ENCODE measurements around the gene GPRC5B.

Gene GPRC5B

DNA sequence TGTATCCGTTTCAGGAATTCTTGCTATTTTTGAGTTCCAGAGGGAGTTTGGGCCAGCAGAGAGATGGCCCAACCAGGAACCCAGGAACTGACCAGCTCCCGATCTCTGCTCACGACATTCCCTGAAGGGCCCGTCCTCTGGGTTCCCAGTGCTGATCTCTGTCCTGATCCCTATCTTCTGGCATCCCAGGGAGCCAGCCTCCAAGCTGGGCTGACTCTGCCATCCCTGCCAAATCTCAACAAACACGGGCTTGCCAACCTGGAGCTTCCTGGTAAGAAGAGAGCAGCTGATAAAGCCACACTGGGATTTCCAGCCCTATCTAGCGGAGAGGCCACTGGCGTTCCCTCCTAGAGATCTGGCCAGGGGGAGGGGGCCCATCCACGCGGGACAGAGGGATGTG is 16.2 kb downstream of the GPRC5B start:
- in situ Hi-C loops (cut with HindIII; ENCODE audit: low sequenced_read_pairs), result no loop called here
- no peak for DNase-seq (ENCODE audit: low read depth, low spot score)
- TF ChIP-seq, protein P1, sequence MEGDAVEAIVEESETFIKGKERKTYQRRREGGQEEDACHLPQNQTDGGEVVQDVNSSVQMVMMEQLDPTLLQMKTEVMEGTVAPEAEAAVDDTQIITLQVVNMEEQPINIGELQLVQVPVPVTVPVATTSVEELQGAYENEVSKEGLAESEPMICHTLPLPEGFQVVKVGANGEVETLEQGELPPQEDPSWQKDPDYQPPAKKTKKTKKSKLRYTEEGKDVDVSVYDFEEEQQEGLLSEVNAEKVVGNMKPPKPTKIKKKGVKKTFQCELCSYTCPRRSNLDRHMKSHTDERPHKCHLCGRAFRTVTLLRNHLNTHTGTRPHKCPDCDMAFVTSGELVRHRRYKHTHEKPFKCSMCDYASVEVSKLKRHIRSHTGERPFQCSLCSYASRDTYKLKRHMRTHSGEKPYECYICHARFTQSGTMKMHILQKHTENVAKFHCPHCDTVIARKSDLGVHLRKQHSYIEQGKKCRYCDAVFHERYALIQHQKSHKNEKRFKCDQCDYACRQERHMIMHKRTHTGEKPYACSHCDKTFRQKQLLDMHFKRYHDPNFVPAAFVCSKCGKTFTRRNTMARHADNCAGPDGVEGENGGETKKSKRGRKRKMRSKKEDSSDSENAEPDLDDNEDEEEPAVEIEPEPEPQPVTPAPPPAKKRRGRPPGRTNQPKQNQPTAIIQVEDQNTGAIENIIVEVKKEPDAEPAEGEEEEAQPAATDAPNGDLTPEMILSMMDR (IDR thresholded peaks at IDR 0.05; ENCODE audit: low read depth, low read length), result no peak
- no peak overlapping the region for H3K4me3 ChIP-seq (ENCODE audit: low read depth, low read length)

DNA sequence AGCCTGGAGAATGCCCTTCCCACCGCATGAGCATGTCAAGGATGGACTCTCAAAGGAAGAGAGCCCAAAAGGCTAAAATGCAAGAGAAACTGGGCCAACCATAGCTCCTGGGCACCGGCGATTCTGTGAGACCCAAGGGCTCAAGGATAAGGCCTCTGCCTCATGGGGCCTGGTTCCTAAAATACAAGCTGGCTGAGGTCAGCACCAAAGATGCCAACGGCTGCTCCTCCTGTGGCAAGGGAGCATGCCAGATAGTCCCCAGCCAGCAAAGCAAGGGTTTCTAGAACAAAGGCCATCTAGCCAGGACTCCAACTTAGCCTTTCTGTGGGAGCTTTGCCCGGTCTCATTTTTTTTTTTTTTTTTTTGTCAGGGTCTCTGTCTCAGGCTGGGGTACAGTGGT is 20.1 kb downstream of the GPRC5B start:
- no peak for DNase-seq (ENCODE audit: low read depth, low spot score)
- in situ Hi-C loops (cut with HindIII; ENCODE audit: low sequenced_read_pairs), result no loop called here
- TF ChIP-seq, protein P1 (IDR thresholded peaks at IDR 0.05; ENCODE audit: low read depth, low read length), result no peak
- H3K4me3 ChIP-seq (ENCODE audit: low read depth, low read length), result no peak overlapping the region

DNA sequence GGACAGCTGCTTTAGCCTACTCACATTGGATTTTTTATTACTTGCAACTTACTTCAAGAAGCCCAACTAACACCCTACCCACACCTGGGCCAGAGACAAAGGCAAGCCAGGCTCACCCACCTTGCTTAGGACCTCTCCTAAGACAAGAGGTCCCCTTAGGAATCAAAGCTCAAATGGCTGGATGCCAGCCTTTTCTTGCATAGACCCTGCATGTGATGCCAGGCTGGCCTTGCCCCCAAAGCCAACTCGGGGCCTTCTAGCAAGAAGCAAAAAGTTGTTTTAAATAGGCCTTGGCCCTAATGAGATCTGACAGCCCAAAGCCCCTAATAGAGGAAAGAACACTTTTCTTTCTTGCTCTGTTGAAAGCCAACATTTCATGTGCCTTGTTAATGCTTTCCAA is 20.7 kb downstream of the GPRC5B start:
- in situ Hi-C loops (cut with HindIII; ENCODE audit: low sequenced_read_pairs), result no loop called here
- TF ChIP-seq, protein P1 (IDR thresholded peaks at IDR 0.05; ENCODE audit: low read depth, low read length), result no peak
- no peak overlapping the region for H3K4me3 ChIP-seq (ENCODE audit: low read depth, low read length)
- no peak for DNase-seq (ENCODE audit: low read depth, low spot score)

DNA sequence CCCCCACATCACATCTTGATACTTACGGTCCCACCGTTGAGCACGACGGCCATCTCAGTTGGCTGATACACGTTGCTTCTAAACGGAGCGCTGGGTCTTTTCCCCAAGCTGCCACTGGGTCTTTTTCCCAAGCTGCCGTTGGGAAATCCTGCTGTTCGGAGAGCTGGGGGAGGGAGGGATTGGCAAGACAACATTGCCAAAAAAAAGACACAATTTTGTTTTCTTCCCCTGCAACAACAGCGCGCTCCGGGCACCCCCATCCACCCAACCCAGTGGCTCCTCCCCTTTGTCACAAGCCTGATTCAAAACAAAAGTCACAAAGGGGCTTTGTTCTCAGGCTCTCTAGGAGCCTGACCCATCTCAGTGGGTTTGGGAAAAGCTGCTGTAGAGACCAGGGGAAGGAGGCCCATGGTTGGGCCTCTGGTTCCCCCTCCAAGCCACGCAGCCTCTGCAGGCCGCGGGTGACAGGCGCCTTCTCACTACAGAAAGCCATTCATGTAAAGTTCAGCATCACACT is 22.8 kb downstream of the GPRC5B start:
- H3K4me3 ChIP-seq (ENCODE audit: low read depth, low read length), result no peak overlapping the region
- TF ChIP-seq, protein P1 (IDR thresholded peaks at IDR 0.05; ENCODE audit: low read depth, low read length), result no peak
- in situ Hi-C loops (cut with HindIII; ENCODE audit: low sequenced_read_pairs), result no loop called here
- no peak for DNase-seq (ENCODE audit: low read depth, low spot score)

DNA sequence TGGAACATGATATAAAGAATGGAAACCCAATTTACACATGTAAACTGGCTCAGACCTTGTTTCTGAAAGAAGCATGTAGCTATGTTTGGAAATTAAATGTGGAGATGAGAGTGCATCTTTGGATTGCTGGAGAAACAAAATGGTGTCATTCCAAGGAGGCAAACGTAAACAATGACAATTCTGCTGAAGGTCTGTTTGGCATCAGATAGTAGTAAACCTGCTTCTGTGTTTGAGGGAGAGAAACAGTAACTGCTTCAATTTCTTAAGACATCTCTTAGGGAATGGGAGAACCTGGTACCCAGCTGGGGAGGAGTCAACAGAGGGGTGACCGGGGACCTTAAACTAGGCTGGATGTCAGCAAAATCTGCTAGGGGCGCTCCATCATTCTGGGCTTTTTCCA is 23.5 kb downstream of the GPRC5B start:
- TF ChIP-seq, protein P1 (IDR thresholded peaks at IDR 0.05; ENCODE audit: low read depth, low read length), result no peak
- in situ Hi-C loops (cut with HindIII; ENCODE audit: low sequenced_read_pairs), result no loop called here
- DNase-seq (ENCODE audit: low read depth, low spot score), result no peak
- H3K4me3 ChIP-seq (ENCODE audit: low read depth, low read length), result no peak overlapping the region

DNA sequence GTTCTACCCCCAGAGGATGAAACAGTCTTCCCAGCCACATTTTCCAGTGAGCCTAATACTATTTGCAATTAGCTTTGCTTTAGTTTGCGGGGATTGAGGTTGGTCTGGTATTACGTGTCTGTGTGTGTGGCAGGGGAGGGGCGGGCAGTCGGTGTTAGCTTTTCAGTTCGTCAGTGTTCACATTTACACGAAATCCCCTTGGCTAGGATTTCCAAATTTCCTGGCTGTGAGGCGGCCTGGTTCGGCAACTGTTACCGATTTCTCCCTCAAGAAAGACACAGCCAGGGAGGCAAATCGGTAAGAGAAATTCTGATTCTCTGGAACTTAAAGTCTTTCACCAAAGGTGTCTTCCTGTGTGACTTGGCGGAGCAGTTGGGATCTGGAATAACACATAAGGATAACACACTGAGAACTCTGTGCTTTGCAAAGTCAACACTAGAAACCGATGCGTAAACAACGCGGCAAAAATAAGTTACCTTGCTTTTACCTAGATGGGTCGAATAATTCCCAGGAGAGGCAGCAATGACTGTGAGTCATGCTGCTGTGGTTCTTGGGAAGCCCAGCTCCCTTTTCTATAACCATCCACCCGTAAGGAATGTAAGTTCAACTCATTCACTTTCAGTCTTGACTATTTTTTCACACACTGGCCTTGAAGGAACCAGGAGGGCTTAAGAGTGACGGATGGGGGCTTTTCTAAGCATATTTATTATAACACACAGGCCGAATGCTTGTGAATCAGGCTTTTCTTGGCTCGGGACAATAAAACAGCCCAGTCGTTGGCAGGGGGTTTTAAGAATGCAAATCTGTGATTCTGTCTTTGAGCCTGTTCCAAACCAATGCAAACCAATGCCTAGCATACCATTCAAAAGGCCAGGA is 24.2 kb downstream of the GPRC5B start:
- in situ Hi-C loops (cut with HindIII; ENCODE audit: low sequenced_read_pairs), result no loop called here
- TF ChIP-seq, protein P1 (IDR thresholded peaks at IDR 0.05; ENCODE audit: low read depth, low read length), result no peak
- H3K4me3 ChIP-seq (ENCODE audit: low read depth, low read length), result peak overlapping the region; percentile 12
- peak; percentile 90 for DNase-seq (ENCODE audit: low read depth, low spot score)

Data from astrocyte of the spinal cord (primary cell).